ENCODE results near the gene ESRP2.

Gene ESRP2

DNA sequence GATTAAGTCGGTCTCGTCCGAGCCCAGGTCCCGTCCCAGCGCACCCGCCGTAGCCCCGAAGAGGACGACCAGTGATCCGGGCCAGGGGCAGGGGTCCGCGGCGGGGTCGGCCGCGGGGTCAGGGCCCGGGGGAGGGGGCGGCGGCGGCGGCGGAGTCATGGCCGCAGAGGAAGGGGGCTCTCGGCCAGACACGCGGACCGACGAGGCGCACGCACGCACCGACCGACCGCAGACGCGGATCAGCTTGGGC is at the start of gene ESRP2:
Gene ESRP2, minus strand, starts transcription at position 241 of the 250 bp plus-strand sequence. Its CDS starts 82 bp downstream, at position 159.
- DNase-seq (ENCODE audit: low read depth), result no peak
- TF ChIP-seq, protein P1, sequence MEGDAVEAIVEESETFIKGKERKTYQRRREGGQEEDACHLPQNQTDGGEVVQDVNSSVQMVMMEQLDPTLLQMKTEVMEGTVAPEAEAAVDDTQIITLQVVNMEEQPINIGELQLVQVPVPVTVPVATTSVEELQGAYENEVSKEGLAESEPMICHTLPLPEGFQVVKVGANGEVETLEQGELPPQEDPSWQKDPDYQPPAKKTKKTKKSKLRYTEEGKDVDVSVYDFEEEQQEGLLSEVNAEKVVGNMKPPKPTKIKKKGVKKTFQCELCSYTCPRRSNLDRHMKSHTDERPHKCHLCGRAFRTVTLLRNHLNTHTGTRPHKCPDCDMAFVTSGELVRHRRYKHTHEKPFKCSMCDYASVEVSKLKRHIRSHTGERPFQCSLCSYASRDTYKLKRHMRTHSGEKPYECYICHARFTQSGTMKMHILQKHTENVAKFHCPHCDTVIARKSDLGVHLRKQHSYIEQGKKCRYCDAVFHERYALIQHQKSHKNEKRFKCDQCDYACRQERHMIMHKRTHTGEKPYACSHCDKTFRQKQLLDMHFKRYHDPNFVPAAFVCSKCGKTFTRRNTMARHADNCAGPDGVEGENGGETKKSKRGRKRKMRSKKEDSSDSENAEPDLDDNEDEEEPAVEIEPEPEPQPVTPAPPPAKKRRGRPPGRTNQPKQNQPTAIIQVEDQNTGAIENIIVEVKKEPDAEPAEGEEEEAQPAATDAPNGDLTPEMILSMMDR (IDR thresholded peaks at IDR 0.05; ENCODE audit: control insufficient read depth, extremely low read depth, insufficient read depth), result no peak
- H3K4me3 ChIP-seq (ENCODE audit: low read depth, low read length), result peak within 1 kb of the TSS; percentile 91

- DNase-seq (ENCODE audit: low read depth), result no peak
- TF ChIP-seq, protein P1 (IDR thresholded peaks at IDR 0.05; ENCODE audit: control insufficient read depth, extremely low read depth, insufficient read depth), result no peak
- no peak overlapping the region for H3K4me3 ChIP-seq (ENCODE audit: low read depth, low read length)
Measured at GRCh38 chr16:68285683-68286082, 49.8 kb upstream of the ESRP2 start.

DNA sequence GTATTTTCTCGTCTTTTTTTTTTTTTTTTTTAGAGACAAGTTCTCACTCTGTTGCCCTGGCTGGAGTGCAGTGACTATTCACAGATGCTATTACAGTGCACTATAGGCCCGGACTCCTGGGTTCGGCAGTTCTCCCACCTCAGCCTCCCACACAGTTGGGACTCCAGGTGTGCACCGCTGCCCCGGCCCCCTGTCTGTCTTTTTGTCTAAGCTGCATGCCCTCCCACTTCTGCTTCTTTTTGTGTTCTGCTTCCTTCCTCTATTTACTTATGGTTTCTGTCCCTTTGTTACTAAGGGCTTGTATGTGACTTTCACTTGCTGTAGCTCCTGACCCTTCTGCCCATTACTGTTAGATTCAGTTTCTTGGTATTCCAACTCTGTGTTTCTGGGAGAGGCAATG is 48.9 kb upstream of the ESRP2 start:
- H3K4me3 ChIP-seq (ENCODE audit: low read depth, low read length), result no peak overlapping the region
- no peak for DNase-seq (ENCODE audit: low read depth)
- TF ChIP-seq, protein P1 (IDR thresholded peaks at IDR 0.05; ENCODE audit: control insufficient read depth, extremely low read depth, insufficient read depth), result no peak

DNA sequence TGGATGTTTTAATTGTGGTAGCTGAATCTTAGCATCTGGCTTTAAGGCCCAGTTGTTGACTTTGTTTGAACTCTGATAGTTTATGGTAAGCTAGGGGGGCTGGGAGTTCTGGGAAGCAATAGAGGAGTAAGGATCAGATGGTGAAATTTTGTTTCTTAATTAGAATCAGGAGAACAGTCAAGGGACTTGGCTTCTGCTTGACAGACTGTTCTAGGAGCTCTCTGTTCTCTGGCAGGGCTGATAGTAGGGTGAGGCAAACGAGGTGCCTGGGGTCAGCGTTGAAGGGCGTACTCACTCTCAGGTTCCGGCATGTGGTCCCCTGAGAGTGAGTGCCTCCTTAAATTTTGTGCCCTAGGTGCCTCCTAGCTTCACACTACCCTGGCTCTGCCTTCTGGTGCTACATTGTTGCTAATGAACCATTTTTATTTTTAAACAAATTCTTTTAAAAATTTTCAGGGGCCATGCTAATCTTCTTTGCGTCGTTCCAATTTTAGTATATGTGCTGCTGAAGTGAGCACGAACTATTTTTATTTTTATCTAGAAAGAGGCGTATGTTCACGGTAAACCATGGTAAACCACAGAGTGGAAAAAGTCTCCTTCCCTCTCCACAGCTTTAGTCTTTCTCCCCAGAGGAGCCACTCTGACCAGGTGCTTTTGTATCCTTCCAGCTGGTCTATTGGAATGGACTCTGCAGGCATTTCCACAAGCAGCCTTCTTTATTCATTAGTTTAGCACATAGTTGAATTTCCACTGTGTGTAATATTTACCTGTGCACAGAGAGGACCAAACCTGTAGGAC is 48.1 kb upstream of the ESRP2 start:
- TF ChIP-seq, protein P1 (IDR thresholded peaks at IDR 0.05; ENCODE audit: control insufficient read depth, extremely low read depth, insufficient read depth), result no peak
- no peak for DNase-seq (ENCODE audit: low read depth)
- H3K4me3 ChIP-seq (ENCODE audit: low read depth, low read length), result no peak overlapping the region

GRCh38 chr16:68283346-68283745 is 47.4 kb upstream of the ESRP2 start:
- H3K4me3 ChIP-seq (ENCODE audit: low read depth, low read length), result no peak overlapping the region
- no peak for DNase-seq (ENCODE audit: low read depth)
- TF ChIP-seq, protein P1 (IDR thresholded peaks at IDR 0.05; ENCODE audit: control insufficient read depth, extremely low read depth, insufficient read depth), result no peak

- DNase-seq (ENCODE audit: low read depth), result no peak
- TF ChIP-seq, protein P1 (IDR thresholded peaks at IDR 0.05; ENCODE audit: control insufficient read depth, extremely low read depth, insufficient read depth), result no peak
- H3K4me3 ChIP-seq (ENCODE audit: low read depth, low read length), result no peak overlapping the region
Measured at GRCh38 chr16:68282064-68282452, 46.1 kb upstream of the ESRP2 start.

All from LNCaP clone FGC (cell line).